ENCODE results near the gene MLH1.

Gene MLH1

DNA sequence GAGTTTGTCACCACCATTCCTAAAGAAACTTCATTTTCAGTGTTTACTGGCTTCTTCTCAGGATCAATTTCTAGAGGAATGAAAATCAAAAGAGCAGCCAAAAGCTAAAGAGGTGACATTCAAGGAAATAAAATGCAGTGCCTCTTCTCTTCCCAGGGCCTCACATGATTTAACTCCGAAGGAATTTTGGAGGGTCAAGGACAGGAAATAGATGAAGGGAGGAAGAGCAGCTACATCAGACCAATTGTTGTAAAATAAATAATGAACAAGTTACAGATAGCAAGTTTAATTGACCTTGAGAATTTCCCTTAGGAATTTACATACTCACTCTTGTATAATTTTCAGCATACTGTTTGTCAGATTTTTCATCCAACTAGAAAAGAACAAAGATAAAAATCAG is 103.0 kb downstream of the MLH1 start:
- peak; percentile 79 for DNase-seq

DNA sequence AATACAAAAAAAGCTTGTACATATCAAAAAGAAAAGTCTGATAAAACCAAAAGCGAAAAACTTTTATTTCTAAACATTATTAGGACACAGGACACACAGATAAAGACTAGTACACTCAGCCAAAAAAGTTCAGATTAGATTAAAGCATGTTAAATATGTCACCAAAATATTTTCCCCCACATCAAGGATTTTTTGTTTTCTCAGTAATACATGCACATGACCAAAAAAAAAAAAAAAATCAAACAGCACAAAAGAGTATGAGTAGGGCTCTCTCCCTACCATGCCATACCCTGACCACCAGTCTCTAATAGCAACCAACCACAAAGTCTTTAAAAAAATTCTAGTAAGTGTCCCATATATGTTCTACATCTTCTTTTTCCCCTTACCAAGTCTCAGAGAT is 103.7 kb downstream of the MLH1 start:
- DNase-seq: no peak

DNA sequence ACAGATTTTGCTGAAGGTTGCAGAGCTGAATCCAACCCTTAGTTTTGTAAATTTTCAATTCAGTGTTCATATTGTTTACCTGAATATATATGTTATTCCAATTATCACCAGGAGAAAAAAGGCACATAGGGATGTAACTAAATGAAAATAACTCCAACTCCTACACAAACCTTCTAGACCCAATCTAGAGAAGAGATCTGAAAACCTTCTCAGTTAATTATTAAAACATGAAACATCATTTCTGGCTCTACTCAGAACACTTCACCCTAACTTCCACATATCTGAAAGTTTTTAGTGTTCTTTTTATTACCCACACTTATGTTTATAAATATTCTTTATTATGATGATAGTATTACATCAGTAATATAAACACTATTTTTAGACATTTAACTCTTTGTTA is 104.5 kb downstream of the MLH1 start:
- no peak for DNase-seq

DNA sequence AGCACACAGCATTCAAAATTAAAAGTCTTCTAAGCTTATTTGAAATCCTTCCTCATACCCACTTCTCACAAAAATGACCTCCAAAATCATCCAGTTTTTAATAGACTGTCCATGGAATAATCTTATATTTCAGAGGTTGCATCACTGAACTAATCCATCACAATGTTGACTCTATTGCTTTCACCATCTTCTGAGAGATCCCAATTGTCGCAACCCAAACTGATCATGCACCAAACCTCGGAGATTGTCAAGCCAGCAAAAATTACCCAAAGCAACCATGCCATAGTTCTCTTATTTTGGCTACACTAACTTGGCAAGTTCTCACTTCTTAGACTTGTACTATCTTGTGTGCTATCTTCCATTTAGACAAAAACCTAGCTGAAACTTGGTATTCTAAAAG is 105.6 kb downstream of the MLH1 start:
- no peak for DNase-seq

DNA sequence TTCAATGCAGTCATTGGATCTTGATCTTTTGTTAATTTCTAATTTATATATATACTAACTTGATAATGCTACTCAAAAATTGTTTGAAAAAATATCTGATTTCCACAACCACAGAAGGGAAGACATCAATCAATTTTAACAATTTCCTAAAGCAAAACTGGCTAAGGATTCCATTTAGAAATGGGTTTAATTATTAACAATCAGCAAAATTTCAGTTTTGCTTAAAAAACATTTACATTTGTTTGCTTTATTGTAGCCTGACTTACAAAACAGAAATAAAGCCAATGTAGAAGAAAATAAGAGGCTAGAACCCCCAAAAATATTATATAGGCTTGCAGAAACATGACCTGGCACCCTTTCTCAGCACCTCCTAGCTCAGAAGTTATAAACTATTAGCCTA is 106.2 kb downstream of the MLH1 start:
- DNase-seq: no peak

DNA sequence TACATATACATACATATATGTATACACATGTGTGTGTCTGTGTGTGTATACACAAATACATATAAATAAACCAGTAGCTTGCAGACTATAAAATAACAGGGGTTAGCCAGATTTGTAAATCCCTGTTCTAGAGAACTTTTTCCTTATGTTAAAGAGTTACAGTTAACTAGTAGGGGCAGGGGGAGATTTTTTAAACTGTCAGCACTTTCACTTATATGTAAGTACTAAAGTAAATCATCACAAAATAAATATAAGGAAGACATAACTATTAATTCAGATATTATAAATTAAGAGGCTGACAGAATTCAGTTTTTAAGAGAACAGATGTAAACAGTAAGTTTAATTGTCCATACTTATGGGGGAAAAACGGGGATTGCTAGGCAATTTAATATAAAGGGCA is 107.1 kb downstream of the MLH1 start:
- no peak for DNase-seq
